GM15510 (cell line): ENCODE data around the gene TRAPPC11.

Experiments used
- POLR2A ChIP-seq: IDR thresholded peaks from 3 replicates; pipeline ENCODE4 v1.6.1; 2011; ENCODE audit warnings: borderline replicate concordance; ENCODE audit not compliant: insufficient read length; ENCODE audit errors: extremely low read depth

Gene TRAPPC11

GRCh38 chr4:183674153-183674552, 15.1 kb downstream of the TRAPPC11 start:
- no peak for TF ChIP-seq POLR2A

GRCh38 chr4:183675625-183676024, 16.5 kb downstream of the TRAPPC11 start:
- TF ChIP-seq POLR2A, result no peak

GRCh38 chr4:183681119-183681518, 22.0 kb downstream of the TRAPPC11 start:
- TF ChIP-seq POLR2A, result no peak

GRCh38 chr4:183686461-183686860, 27.4 kb downstream of the TRAPPC11 start:
- TF ChIP-seq POLR2A, result no peak

- TF ChIP-seq POLR2A, result no peak
These were observed 29.1 kb downstream of the TRAPPC11 start for GRCh38 chr4:183688216-183688615.

- TF ChIP-seq POLR2A, result no peak
These were observed 31.9 kb downstream of the TRAPPC11 start for GRCh38 chr4:183691006-183691405.

- no peak for TF ChIP-seq POLR2A
These were observed 32.8 kb downstream of the TRAPPC11 start for GRCh38 chr4:183691897-183692296.

- TF ChIP-seq POLR2A, result no peak
These were observed 39.8 kb downstream of the TRAPPC11 start for GRCh38 chr4:183698909-183699308.

GRCh38 chr4:183700407-183700806, 41.3 kb downstream of the TRAPPC11 start:
- TF ChIP-seq POLR2A, result no peak

- no peak for TF ChIP-seq POLR2A
These were observed 43.4 kb downstream of the TRAPPC11 start for GRCh38 chr4:183702492-183702891.

- TF ChIP-seq POLR2A, result no peak
These were observed 55.5 kb downstream of the TRAPPC11 start for GRCh38 chr4:183714626-183715025.

GRCh38 chr4:183716302-183716701, 57.2 kb downstream of the TRAPPC11 start:
- TF ChIP-seq POLR2A, result no peak

- TF ChIP-seq POLR2A, result no peak
These were observed 59.8 kb downstream of the TRAPPC11 start for GRCh38 chr4:183718876-183719275.

GRCh38 chr4:183721207-183722081, 62.4 kb downstream of the TRAPPC11 start:
- no peak for TF ChIP-seq POLR2A

GRCh38 chr4:183722731-183723560, 63.9 kb downstream of the TRAPPC11 start:
- no peak for TF ChIP-seq POLR2A
